ENCODE data around the gene MPRIP.

MPRIP gene

GRCh38 chr17:17041571-17042383 lies 480 bp upstream of the MPRIP start:
- peak; percentile 99 to 100 (median 99) for DNase-seq
- intact Hi-C loops (cut with DNase I): no loop called here

- DNase-seq: peak in 16 of 42 donors; percentile 22 to 77 (median 42)
- intact Hi-C loops (cut with DNase I): no loop called here
These were observed 699 bp downstream of the MPRIP start for GRCh38 chr17:17042851-17043460.

- intact Hi-C loops (cut with DNase I): no loop called here
These were observed 1.4 kb downstream of the MPRIP start for GRCh38 chr17:17043461-17044271.

GRCh38 chr17:17044846-17045561 lies 2.7 kb downstream of the MPRIP start:
- peak in 27 of 42 donors; percentile 11 to 76 (median 43) for DNase-seq

More at GRCh38 chr17:17043461-17044271, 1.4 kb downstream of the MPRIP start:
- peak in 4 of 42 donors; percentile 15 to 31 (median 23) for DNase-seq

GRCh38 chr17:17048106-17048505 lies 5.8 kb downstream of the MPRIP start:
- intact Hi-C loops (cut with DNase I): no loop called here
- DNase-seq: peak in 7 of 42 donors; percentile 1 to 30 (median 5)

More at GRCh38 chr17:17044846-17045561, 2.7 kb downstream of the MPRIP start:
- intact Hi-C loops (cut with DNase I): no loop called here

GRCh38 chr17:17050346-17051345 lies 8.4 kb downstream of the MPRIP start:
- intact Hi-C loops (cut with DNase I): no loop called here
- DNase-seq: peak in 9 of 42 donors; percentile 3 to 34 (median 8)

- peak in 6 of 42 donors; percentile 4 to 43 (median 14) for DNase-seq
- intact Hi-C loops (cut with DNase I): no loop called here
These were observed 9.1 kb downstream of the MPRIP start for GRCh38 chr17:17051380-17051779.

- intact Hi-C loops (cut with DNase I): no loop called here
- peak in 11 of 42 donors; percentile 9 to 43 (median 16) for DNase-seq
These were observed 9.7 kb downstream of the MPRIP start for GRCh38 chr17:17051791-17052461.

- intact Hi-C loops (cut with DNase I): no loop called here
These were observed 10.4 kb downstream of the MPRIP start for GRCh38 chr17:17052462-17053221.

GRCh38 chr17:17053446-17054379 lies 11.5 kb downstream of the MPRIP start:
- intact Hi-C loops (cut with DNase I): no loop called here
- DNase-seq: peak in 9 of 42 donors; percentile 3 to 38 (median 12)

More at GRCh38 chr17:17052462-17053221, 10.4 kb downstream of the MPRIP start:
- DNase-seq: peak in 13 of 42 donors; percentile 5 to 33 (median 11)

- intact Hi-C loops (cut with DNase I): no loop called here
- DNase-seq: peak in 6 of 42 donors; percentile 2 to 23 (median 4)
These were observed 12.4 kb downstream of the MPRIP start for GRCh38 chr17:17054636-17055035.

GRCh38 chr17:17055286-17056155 lies 13.3 kb downstream of the MPRIP start:
- intact Hi-C loops (cut with DNase I): no loop called here

GRCh38 chr17:17056156-17056539 lies 13.9 kb downstream of the MPRIP start:
- peak in 12 of 42 donors; percentile 6 to 42 (median 22) for DNase-seq
- intact Hi-C loops (cut with DNase I): no loop called here

More at GRCh38 chr17:17055286-17056155, 13.3 kb downstream of the MPRIP start:
- peak in 13 of 42 donors; percentile 8 to 41 (median 18) for DNase-seq

- peak in 14 of 42 donors; percentile 10 to 55 (median 35) for DNase-seq
- intact Hi-C loops (cut with DNase I): no loop called here
These were observed 14.8 kb downstream of the MPRIP start for GRCh38 chr17:17057057-17057551.
